Prostate gland (tissue), 2 donors: ENCODE measurements around the gene ZNF268. TPM values are rescaled to one million over a fixed set of nuclear protein-coding genes. Genes with fewer than 3 reads are reported as not detected.

ENCODE experiments used
- DNase-seq: peaks from one replicate; pipeline ENCODE4 v3.0.0-alpha.2; 2019; ENCODE audit warnings: low spot score
- H3K27ac ChIP-seq, 2 donors: fragments of 200-600 bp; sonication (generic); 2 replicates each; pipeline ENCODE4 v1.5.1; 2017 to 2019
- H3K27me3 ChIP-seq: fragments of 200-600 bp; sonication (generic); replicated peaks from 2 replicates; pipeline ENCODE4 v1.5.1; 2019; ENCODE audit not compliant: insufficient read depth
- H3K36me3 ChIP-seq, 2 donors: fragments of 200-600 bp; sonication (generic); 1 replicate in 1 of 2; 2 replicates in 1 of 2; pipeline versions ENCODE4 v1.5.1 to v1.8.1; 2017 to 2019
- H3K4me1 ChIP-seq: fragments of 200-600 bp; sonication (generic); replicated peaks from 2 replicates; pipeline ENCODE4 v1.5.1; 2019
- H3K4me3 ChIP-seq, 2 donors: fragments of 200-600 bp; sonication (generic); 2 replicates each; pipeline ENCODE4 v1.5.1; 2017 to 2019
- H3K9me3 ChIP-seq: fragments of 200-600 bp; sonication (generic); 2 replicates; pipeline ENCODE4 v1.5.1; 2017
- POLR2A ChIP-seq: fragments of 450-650 bp; IDR thresholded peaks from one replicate; pipeline ENCODE4 v1.6.1; 2016; ENCODE audit warnings: antibody characterized with exemption, mild to moderate bottlenecking
- POLR2AphosphoS5 ChIP-seq: sonication (generic); formaldehyde crosslinking; IDR thresholded peaks from one replicate; pipeline ENCODE4 v1.6.1; 2017; ENCODE audit warnings: antibody characterized with exemption
- WGBS: methylation state at CpG from one replicate; pipeline ENCODE4 v1.1.5; 2018; 5-methylcytosine and 5-hydroxymethylcytosine counted together
- intact Hi-C: fragments of 100-400 bp; cut with DNase I; formaldehyde crosslinking; loops from one replicate; pipeline ENCODE4 v1.14.2; 2022
- total RNA-seq, 2 donors: library from RNA; depleted of rRNA; stranded (reverse); fragments of >200 nt; gene quantifications; one replicate each; pipeline ENCODE4 v1.1.0, GENCODE V29; 2016
- TF ChIP-seq, protein P1 (sequence below), 4 experiments: fragments of 200-600 bp in 2 of 4; fragments of 450-650 bp in 2 of 4; sonication (generic) in 2 of 4; IDR thresholded peaks; 1 replicate in 3 of 4; 2 replicates in 1 of 4; pipeline ENCODE4 v1.5.1; 2016 to 2019; ENCODE audit warnings: antibody characterized with exemption in 4 of 4, mild to moderate bottlenecking in 2 of 4, moderate library complexity in 2 of 4

The ZNF268 gene
- total RNA-seq, 2 donors from 2014 or later = 22.6 to 33.2 TPM

GRCh38 chr12:133233006-133233405 lies 51.7 kb downstream of the ZNF268 start:
- intact Hi-C loops = no loop called here
- Histone ChIP-seq H3K27ac (no peak overlapping the region), H3K36me3 (no peaks in the 10 kb centered on the region), H3K9me3 (no peaks in the 10 kb centered on the region), H3K4me1 (no peaks in the 10 kb centered on the region), H3K4me3 (no peak overlapping the region), H3K27me3 (no peaks in the 10 kb centered on the region)
- no peak for DNase-seq
- WGBS = 76% methylated on average over 6 of the region's 6 CpGs
- TF ChIP-seq, protein P1, sequence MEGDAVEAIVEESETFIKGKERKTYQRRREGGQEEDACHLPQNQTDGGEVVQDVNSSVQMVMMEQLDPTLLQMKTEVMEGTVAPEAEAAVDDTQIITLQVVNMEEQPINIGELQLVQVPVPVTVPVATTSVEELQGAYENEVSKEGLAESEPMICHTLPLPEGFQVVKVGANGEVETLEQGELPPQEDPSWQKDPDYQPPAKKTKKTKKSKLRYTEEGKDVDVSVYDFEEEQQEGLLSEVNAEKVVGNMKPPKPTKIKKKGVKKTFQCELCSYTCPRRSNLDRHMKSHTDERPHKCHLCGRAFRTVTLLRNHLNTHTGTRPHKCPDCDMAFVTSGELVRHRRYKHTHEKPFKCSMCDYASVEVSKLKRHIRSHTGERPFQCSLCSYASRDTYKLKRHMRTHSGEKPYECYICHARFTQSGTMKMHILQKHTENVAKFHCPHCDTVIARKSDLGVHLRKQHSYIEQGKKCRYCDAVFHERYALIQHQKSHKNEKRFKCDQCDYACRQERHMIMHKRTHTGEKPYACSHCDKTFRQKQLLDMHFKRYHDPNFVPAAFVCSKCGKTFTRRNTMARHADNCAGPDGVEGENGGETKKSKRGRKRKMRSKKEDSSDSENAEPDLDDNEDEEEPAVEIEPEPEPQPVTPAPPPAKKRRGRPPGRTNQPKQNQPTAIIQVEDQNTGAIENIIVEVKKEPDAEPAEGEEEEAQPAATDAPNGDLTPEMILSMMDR (IDR thresholded peaks at IDR 0.05) = no peak
- TF ChIP-seq POLR2AphosphoS5 (no peak), POLR2A (no peak)

- Histone ChIP-seq H3K4me3 (no peak overlapping the region), H3K4me1 (no peaks in the 10 kb centered on the region), H3K36me3 (no peaks in the 10 kb centered on the region), H3K27me3 (no peaks in the 10 kb centered on the region), H3K27ac (no peak overlapping the region), H3K9me3 (no peaks in the 10 kb centered on the region)
- 87% methylated on average over 15 of the region's 18 CpGs for WGBS
- TF ChIP-seq POLR2AphosphoS5 (no peak), POLR2A (no peak)
- TF ChIP-seq, protein P1 (IDR thresholded peaks at IDR 0.05) = no peak
- intact Hi-C loops = no loop called here
- no peak for DNase-seq
Measured at GRCh38 chr12:133233993-133234564, 52.8 kb downstream of the ZNF268 start.

DNA sequence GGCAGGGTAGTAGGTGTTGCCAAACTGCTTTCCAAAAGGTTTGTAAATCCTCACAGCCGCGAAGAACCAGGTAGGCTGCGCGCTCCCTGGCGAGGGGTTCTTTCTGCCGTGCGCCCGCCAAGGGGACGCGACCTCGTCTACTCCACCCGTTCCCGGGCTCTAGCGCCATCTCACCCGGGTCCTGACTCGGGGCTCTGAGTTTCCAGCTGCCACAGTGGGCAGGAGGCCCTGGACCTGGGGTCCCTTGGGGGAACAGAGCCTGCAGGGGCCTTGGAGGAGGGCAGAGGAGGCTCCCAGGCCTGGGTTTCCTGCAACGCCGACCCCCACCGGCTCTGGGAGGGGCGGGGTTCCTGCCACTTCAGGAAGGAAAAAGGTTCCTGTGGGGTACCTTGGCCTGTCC lies 53.7 kb downstream of the ZNF268 start:
- 59% methylated on average over 7 of the region's 20 CpGs for WGBS
- H3K4me1 ChIP-seq = no peaks in the 10 kb centered on the region
- no peak overlapping the region for H3K4me3 ChIP-seq
- H3K36me3 ChIP-seq = no peaks in the 10 kb centered on the region
- TF ChIP-seq, protein P1 (IDR thresholded peaks at IDR 0.05) = no peak
- TF ChIP-seq POLR2AphosphoS5 (no peak), POLR2A (no peak)
- no peaks in the 10 kb centered on the region for H3K9me3 ChIP-seq
- H3K27me3 ChIP-seq = no peaks in the 10 kb centered on the region
- H3K27ac ChIP-seq = no peak overlapping the region
- intact Hi-C loops = no loop called here
- no peak for DNase-seq

DNA sequence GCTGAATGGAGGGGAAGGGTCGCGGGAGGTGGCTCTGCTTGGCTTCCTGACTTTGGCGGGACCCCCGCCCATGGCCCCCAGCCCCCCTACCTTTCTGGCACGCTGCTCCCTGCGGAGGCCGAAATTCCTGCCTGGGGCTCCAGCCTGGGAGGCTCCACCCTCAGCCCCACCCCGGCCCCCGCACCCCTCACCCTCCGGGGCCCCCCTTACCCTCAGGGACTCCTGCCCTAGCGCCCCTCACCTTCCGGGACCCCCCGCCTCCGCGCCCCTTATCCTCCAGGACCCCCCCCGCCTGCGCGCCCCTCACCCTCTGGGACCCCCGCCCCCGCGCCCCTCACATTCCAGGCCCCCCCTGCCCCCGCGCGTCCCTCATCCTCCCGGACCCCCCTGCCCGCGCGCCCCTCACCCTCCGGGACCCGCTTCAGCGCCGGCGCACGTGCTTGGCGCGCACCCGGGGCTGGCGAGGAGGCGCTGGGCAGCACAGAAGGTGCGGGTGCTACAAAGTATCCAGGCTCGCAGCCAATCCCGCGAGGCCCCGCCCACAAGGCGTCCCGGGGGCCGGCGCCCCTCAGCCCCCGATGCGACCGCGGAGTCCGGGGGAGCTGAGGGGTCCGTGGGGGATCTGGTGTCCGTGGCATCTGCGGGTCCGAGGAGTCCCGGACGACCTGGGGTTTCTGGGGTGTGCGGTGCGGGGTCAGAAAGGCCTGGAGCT lies 54.3 kb downstream of the ZNF268 start, which contains the start of gene ANHX:
TSS of gene ANHX (minus strand) at position 477 of the 712 bp plus-strand sequence. CDS start 1,521 bp downstream, outside the sequence.
- Histone ChIP-seq H3K4me3 (no peak within 1 kb of the TSS), H3K27me3 (no peaks in the 10 kb centered on the region), H3K9me3 (no peaks in the 10 kb centered on the region), H3K27ac (no peak within 1 kb of the TSS), H3K36me3 (no peaks in the 10 kb centered on the region), H3K4me1 (no peaks in the 10 kb centered on the region)
- intact Hi-C loops = no loop called here
- no peak for DNase-seq
- TF ChIP-seq POLR2AphosphoS5 (no peak), POLR2A (no peak)
- TF ChIP-seq, protein P1 (IDR thresholded peaks at IDR 0.05) = no peak
- 45% methylated on average over 45 of the region's 61 CpGs for WGBS

- 51% methylated on average over 44 of the region's 44 CpGs for WGBS
- intact Hi-C loops = no loop called here
- DNase-seq = no peak
Measured at GRCh38 chr12:133236144-133236543, 54.8 kb downstream of the ZNF268 start.

More at GRCh38 chr12:133236144-133236543, 54.8 kb downstream of the ZNF268 start:
- H3K36me3 ChIP-seq = no peaks in the 10 kb centered on the region
- no peak for TF ChIP-seq POLR2A
- TF ChIP-seq, protein P1 (IDR thresholded peaks at IDR 0.05) = no peak
- no peak for TF ChIP-seq POLR2AphosphoS5
- no peaks in the 10 kb centered on the region for H3K4me1 ChIP-seq
- no peak overlapping the region for H3K4me3 ChIP-seq
- no peaks in the 10 kb centered on the region for H3K27me3 ChIP-seq
- H3K27ac ChIP-seq = no peak overlapping the region
- no peaks in the 10 kb centered on the region for H3K9me3 ChIP-seq
